ENCODE results near the gene VAMP2.

The VAMP2 gene

GRCh38 chr17:8146381-8147140 lies 16.2 kb downstream of the VAMP2 start:
- Mint-ChIP-seq H3K4me1 (peaks cover 8% of the 10 kb centered on the region), H3K27ac (no peak overlapping the region), H3K27me3 (ENCODE audit: low read depth, poor library complexity) (peaks cover 2% of the 10 kb centered on the region), H3K4me3 (no peak overlapping the region), H3K9me3 (no peaks in the 10 kb centered on the region), H3K36me3 (ENCODE audit: low read depth) (peaks cover 38% of the 10 kb centered on the region)
- TF ChIP-seq, protein P1, sequence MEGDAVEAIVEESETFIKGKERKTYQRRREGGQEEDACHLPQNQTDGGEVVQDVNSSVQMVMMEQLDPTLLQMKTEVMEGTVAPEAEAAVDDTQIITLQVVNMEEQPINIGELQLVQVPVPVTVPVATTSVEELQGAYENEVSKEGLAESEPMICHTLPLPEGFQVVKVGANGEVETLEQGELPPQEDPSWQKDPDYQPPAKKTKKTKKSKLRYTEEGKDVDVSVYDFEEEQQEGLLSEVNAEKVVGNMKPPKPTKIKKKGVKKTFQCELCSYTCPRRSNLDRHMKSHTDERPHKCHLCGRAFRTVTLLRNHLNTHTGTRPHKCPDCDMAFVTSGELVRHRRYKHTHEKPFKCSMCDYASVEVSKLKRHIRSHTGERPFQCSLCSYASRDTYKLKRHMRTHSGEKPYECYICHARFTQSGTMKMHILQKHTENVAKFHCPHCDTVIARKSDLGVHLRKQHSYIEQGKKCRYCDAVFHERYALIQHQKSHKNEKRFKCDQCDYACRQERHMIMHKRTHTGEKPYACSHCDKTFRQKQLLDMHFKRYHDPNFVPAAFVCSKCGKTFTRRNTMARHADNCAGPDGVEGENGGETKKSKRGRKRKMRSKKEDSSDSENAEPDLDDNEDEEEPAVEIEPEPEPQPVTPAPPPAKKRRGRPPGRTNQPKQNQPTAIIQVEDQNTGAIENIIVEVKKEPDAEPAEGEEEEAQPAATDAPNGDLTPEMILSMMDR (IDR thresholded peaks at IDR 0.05), result no peak
- no peak for DNase-seq

DNA sequence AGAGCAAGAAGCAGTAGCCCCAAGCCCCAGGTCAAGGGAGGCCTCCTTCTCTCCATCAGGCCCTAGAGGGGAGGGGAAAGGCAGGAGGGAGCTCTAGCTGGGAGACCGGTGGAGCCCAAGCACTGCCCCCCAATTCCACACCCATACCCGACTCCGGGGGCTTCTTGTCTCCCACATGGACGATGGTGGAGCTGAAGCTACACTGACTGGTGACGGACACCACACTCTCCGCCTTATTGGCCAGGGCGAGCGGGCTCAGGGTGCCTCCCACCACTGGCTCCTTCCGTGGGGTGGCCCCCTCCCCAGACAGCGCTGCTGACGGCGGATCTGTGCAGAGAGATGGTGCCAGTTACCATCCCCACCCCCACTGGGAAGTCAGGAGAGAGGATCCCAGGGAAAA lies 16.9 kb downstream of the VAMP2 start:
- TF ChIP-seq, protein P1 (IDR thresholded peaks at IDR 0.05), result no peak
- peaks cover 45% of the 10 kb centered on the region for H3K36me3 Mint-ChIP-seq (ENCODE audit: low read depth)

DNA sequence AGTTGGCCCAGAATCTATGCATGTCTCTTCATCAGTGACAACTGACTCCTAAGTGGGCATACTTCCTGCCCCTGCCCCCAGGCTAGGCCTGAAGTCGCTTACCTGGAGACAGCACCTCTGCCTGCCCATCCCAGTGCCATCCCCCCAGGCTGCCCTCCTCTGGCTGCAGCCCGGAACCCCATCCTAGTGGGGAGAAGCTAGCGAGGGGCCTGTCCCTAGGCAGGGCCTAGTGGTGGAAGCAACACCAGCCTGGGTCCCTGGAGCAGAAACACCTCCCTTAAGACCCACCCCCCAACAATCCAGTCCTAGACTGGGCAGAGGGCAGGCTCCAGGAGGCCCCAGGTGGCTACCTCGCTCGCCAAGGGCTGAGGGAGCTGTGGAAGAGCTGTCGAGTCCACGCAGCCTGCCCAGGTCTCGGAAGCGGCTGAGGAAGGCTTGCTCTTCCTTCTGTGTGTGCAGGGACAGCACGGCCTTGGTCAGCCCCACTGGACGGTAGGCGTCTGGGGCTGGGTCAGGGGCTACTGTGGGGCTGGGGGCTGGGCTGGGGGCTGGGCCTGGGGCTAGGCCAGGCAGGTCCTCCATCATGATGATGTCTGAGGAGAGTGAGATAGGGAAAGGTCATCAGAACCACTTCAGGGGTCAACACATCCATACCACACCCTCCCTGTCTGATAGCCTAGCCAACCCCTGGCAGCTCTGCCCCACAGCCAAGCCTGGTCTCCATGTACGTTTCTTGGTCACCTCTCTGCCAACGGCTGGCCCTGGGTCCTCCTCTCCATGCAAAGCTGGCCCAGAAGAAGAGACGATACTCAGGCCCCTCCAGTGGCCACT lies 18.1 kb downstream of the VAMP2 start:
- Mint-ChIP-seq H3K27me3 (ENCODE audit: low read depth, poor library complexity) (peaks cover 2% of the 10 kb centered on the region), H3K36me3 (ENCODE audit: low read depth) (peaks cover 46% of the 10 kb centered on the region), H3K27ac (no peak overlapping the region), H3K4me1 (no peaks in the 10 kb centered on the region), H3K4me3 (no peak overlapping the region), H3K9me3 (no peaks in the 10 kb centered on the region)
- DNase-seq, result no peak
- TF ChIP-seq, protein P1 (IDR thresholded peaks at IDR 0.05), result no peak

More for the DNA sequence above, 16.9 kb downstream of the VAMP2 start:
- Mint-ChIP-seq H3K4me1 (peaks cover 5% of the 10 kb centered on the region), H3K27me3 (ENCODE audit: low read depth, poor library complexity) (peaks cover 2% of the 10 kb centered on the region), H3K4me3 (no peak overlapping the region), H3K27ac (no peak overlapping the region), H3K9me3 (no peaks in the 10 kb centered on the region)
- no peak for DNase-seq

- no peak overlapping the region for H3K4me3 Mint-ChIP-seq
- no peaks in the 10 kb centered on the region for H3K9me3 Mint-ChIP-seq
- no peaks in the 10 kb centered on the region for H3K4me1 Mint-ChIP-seq
- H3K27me3 Mint-ChIP-seq (ENCODE audit: low read depth, poor library complexity), result peaks cover 2% of the 10 kb centered on the region
- H3K36me3 Mint-ChIP-seq (ENCODE audit: low read depth), result peaks cover 42% of the 10 kb centered on the region
- H3K27ac Mint-ChIP-seq, result no peak overlapping the region
- TF ChIP-seq, protein P1 (IDR thresholded peaks at IDR 0.05), result no peak
- no peak for DNase-seq
Measured at GRCh38 chr17:8143581-8144400, 19.0 kb downstream of the VAMP2 start.

GRCh38 chr17:8142887-8143580 lies 19.7 kb downstream of the VAMP2 start:
- no peak overlapping the region for H3K4me3 Mint-ChIP-seq
- H3K9me3 Mint-ChIP-seq, result no peaks in the 10 kb centered on the region
- H3K4me1 Mint-ChIP-seq, result no peaks in the 10 kb centered on the region
- peaks cover 2% of the 10 kb centered on the region for H3K27me3 Mint-ChIP-seq (ENCODE audit: low read depth, poor library complexity)
- DNase-seq, result no peak
- peaks cover 35% of the 10 kb centered on the region for H3K36me3 Mint-ChIP-seq (ENCODE audit: low read depth)
- TF ChIP-seq, protein P1 (IDR thresholded peaks at IDR 0.05), result no peak
- no peak overlapping the region for H3K27ac Mint-ChIP-seq
